Endothelial cell of umbilical vein (primary cell): ENCODE measurements around the gene MFSD2A. TPM values are rescaled to one million over a fixed set of nuclear protein-coding genes. Genes with fewer than 3 reads are reported as not detected.

Experiments used
- BruUV-seq: library from RNA; stranded (reverse); fragments of 400-500 nt; replicated peaks from 2 replicates; lab custom pipeline; 2021; lab: Mats Ljungman, UMichigan
- CTCF ChIA-PET: fragments of 300-600, 350-600 bp; sonication (Branson Sonifier 250); formaldehyde crosslinking; loops from one replicate; lab custom pipeline; 2021; ENCODE audit warnings: antibody characterized with exemption, inconsistent platforms; lab: Charles Lee
- POLR2A ChIA-PET: fragments of 300-600, 350-600 bp; sonication (Branson Sonifier 250); formaldehyde crosslinking; loops from one replicate; lab custom pipeline; 2021; ENCODE audit warnings: antibody characterized with exemption, inconsistent platforms; lab: Charles Lee
- DNase-seq: peaks from one replicate; pipeline ENCODE4 v3.0.0-alpha.2; 2011; ENCODE audit warnings: low read depth, low spot score
- FAIRE-seq: peaks from 2 replicates; lab custom pipeline; 2011; peaks lifted over from hg19 to GRCh38; lab: Jason Lieb, UNC
- H2AFZ ChIP-seq: 2 replicates; pipeline ENCODE4 v1.6.0; 2012; ENCODE audit warnings: low read depth, low read length, control low read depth, inconsistent platforms
- H3K27ac ChIP-seq: 2 replicates; pipeline ENCODE4 v1.5.1; 2011; ENCODE audit warnings: low read depth, mild to moderate bottlenecking, control low read depth, low read length, moderate library complexity; ENCODE audit not compliant: insufficient read depth
- H3K27me3 ChIP-seq, 2 experiments: 2 replicates each; pipeline versions ENCODE4 v1.6.0 to v1.6.1; 2011; ENCODE audit warnings: low read length in 2 of 2, mixed read lengths in 1 of 2; ENCODE audit not compliant: control insufficient read depth in 2 of 2, insufficient read depth in 2 of 2
- H3K36me3 ChIP-seq, 2 experiments: 2 replicates in 1 of 2; 3 replicates in 1 of 2; pipeline ENCODE4 v1.5.1; 2011; ENCODE audit warnings: low read length in 2 of 2, mild to moderate bottlenecking in 1 of 2, moderate library complexity in 1 of 2; ENCODE audit not compliant: control insufficient read depth in 2 of 2, insufficient read depth in 2 of 2; ENCODE audit errors: extremely low read depth in 1 of 2
- H3K4me1 ChIP-seq: 3 replicates; pipeline ENCODE4 v1.5.1; 2011; ENCODE audit warnings: mild to moderate bottlenecking, low read length; ENCODE audit not compliant: control insufficient read depth, insufficient read depth; ENCODE audit errors: extremely low read depth
- H3K4me2 ChIP-seq: 2 replicates; pipeline ENCODE4 v1.6.1; 2011; ENCODE audit warnings: low read length, control low read depth, mixed read lengths; ENCODE audit not compliant: insufficient read depth
- H3K4me3 ChIP-seq, 3 experiments: fragments of 200-600 bp in 1 of 3; sonication (generic), shearing (Covaris generic) in 1 of 3; replicated peaks in 1 of 3; 2 replicates each; pipeline ENCODE4 v1.5.1; 2011 to 2016; ENCODE audit warnings: control low read depth in 3 of 3, low read length in 3 of 3, mild to moderate bottlenecking in 2 of 3, inconsistent platforms in 1 of 3, low read depth in 1 of 3, moderate library complexity in 1 of 3; ENCODE audit not compliant: insufficient read depth in 1 of 3
- H3K79me2 ChIP-seq: 2 replicates; pipeline ENCODE4 v1.6.0; 2012; ENCODE audit warnings: low read length, inconsistent platforms; ENCODE audit not compliant: control insufficient read depth, insufficient read depth
- H3K9ac ChIP-seq: replicated peaks from 2 replicates; pipeline ENCODE3; 2011; ENCODE audit warnings: low read length, control low read depth; ENCODE audit not compliant: insufficient read depth; ENCODE audit errors: extremely low read depth
- H3K9me1 ChIP-seq: replicated peaks from 3 replicates; pipeline ENCODE4 v1.6.0; 2011; ENCODE audit warnings: mild to moderate bottlenecking, low read length; ENCODE audit not compliant: control insufficient read depth, insufficient read depth; ENCODE audit errors: extremely low read depth
- H3K9me3 ChIP-seq: replicated peaks from 2 replicates; pipeline ENCODE4 v1.5.1; 2012; ENCODE audit warnings: low read length, inconsistent platforms; ENCODE audit not compliant: control insufficient read depth, insufficient read depth
- H4K20me1 ChIP-seq: replicated peaks from 2 replicates; pipeline ENCODE3; 2011; ENCODE audit warnings: mild to moderate bottlenecking, low read length; ENCODE audit not compliant: control insufficient read depth, insufficient read depth; ENCODE audit errors: extremely low read depth
- EZH2 ChIP-seq: IDR thresholded peaks from 2 replicates; pipeline ENCODE4 v1.6.1; 2012; ENCODE audit warnings: borderline replicate concordance, low read depth, mild to moderate bottlenecking, moderate library complexity, low read length, inconsistent platforms; ENCODE audit not compliant: severe bottlenecking
- FOS ChIP-seq: IDR thresholded peaks from 2 replicates; pipeline ENCODE4 v1.6.1; 2011; ENCODE audit warnings: mild to moderate bottlenecking, low read length, moderate library complexity, borderline replicate concordance; ENCODE audit not compliant: insufficient read depth
- GATA2 ChIP-seq: IDR thresholded peaks from 2 replicates; pipeline ENCODE4 v1.7.0; 2011; ENCODE audit warnings: low read depth, mild to moderate bottlenecking, moderate library complexity, mixed read lengths, low read length; ENCODE audit not compliant: insufficient read length, insufficient read depth
- JUN ChIP-seq: IDR thresholded peaks from 2 replicates; pipeline ENCODE4 v1.6.1; 2011; ENCODE audit warnings: borderline replicate concordance, low read depth; ENCODE audit not compliant: insufficient read length, insufficient read depth
- MYC ChIP-seq: IDR thresholded peaks from one replicate; pipeline ENCODE4 v1.6.1; 2011; ENCODE audit warnings: mild to moderate bottlenecking, low read depth, low read length
- POLR2A ChIP-seq: IDR thresholded peaks from 2 replicates; pipeline ENCODE4 v1.6.1; 2012; ENCODE audit warnings: low read depth, mild to moderate bottlenecking, control low read depth, low read length
- POLR2AphosphoS5 ChIP-seq: IDR thresholded peaks from 2 replicates; pipeline ENCODE4 v1.6.1; 2012; ENCODE audit warnings: low read depth, mild to moderate bottlenecking, control low read depth, low read length, moderate library complexity; ENCODE audit not compliant: insufficient read depth
- dilution Hi-C: fragments of 300-500 bp; cut with MboI; formaldehyde crosslinking; loops from one replicate; pipeline ENCODE4 v1.15.0; 2019; ENCODE audit warnings: low sequenced_read_pairs; ENCODE audit not compliant: extremely low pct_ligation_motif_present
- intact Hi-C: fragments of 100-400 bp; cut with micrococcal nuclease; formaldehyde crosslinking; loops from one replicate; pipeline ENCODE4 v1.10.0; 2022
- polyA plus RNA-seq, 4 experiments: library from polyadenylated mRNA; depleted of rRNA in 3 of 4; stranded (reverse) in 3 of 4; unstranded in 1 of 4; fragments of >200 nt; gene quantifications; 2 replicates each; pipeline versions ENCODE4 v1.2.1 to v1.2.3, GENCODE V29; 2011 to 2012; ENCODE audit warnings: missing spikeins in 1 of 4
- total RNA-seq: library from RNA; stranded (reverse); gene quantifications from 2 replicates; pipeline ENCODE4 v1.2.3, GENCODE V29; 2021
- TF ChIP-seq, protein P1 (sequence below), 2 donors: IDR thresholded peaks; 1 replicate in 1 of 2; 2 replicates in 1 of 2; pipeline ENCODE4 v1.5.1; 2011; ENCODE audit warnings: low read length in 2 of 2, mild to moderate bottlenecking in 2 of 2, moderate library complexity in 2 of 2, control low read depth in 1 of 2, inconsistent platforms in 1 of 2, low read depth in 1 of 2; ENCODE audit not compliant: insufficient read depth in 1 of 2; ENCODE audit errors: extremely low read depth in 1 of 2
- TF ChIP-seq, protein P2 (sequence below): IDR thresholded peaks from 2 replicates; pipeline ENCODE4 v1.6.1; 2011; ENCODE audit not compliant: insufficient read depth, insufficient read length

The MFSD2A gene
- total and polyA plus RNA-seq, 2 donors (not counting 3 experiments of a cell fraction or from before 2014, with no cell fraction given): 2.7 to 5.5 TPM

DNA sequence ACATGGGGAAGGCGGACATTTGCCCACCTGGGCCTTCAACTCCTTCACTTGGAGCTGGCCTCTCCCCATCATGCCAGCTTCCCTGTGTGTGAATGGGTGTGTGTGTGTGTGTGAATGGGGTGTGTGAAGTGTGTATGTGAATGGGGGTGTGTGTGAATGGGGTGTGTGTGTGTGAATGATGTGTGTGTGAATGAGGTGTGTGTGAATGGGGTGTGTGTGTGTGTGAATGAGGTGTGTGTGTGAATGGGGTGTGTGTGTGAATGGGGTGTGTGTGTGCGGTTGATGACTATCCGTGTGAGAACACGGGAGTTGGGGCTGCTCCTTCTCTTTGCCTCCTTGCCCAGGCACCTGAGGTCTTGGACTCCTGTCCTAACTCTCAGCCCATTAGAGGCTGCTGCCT lies 9.6 kb downstream of the MFSD2A start:
- no peak overlapping the region for H3K27ac ChIP-seq
- no peak overlapping the region for H2AFZ ChIP-seq
- H3K36me3 ChIP-seq: no peaks in the 10 kb centered on the region
- H3K4me1 ChIP-seq: peaks cover 2% of the 10 kb centered on the region
- H3K9me1 ChIP-seq: no peaks in the 10 kb centered on the region
- H3K9ac ChIP-seq: no peak overlapping the region
- FAIRE-seq (no peak), DNase-seq (no peak)
- TF ChIP-seq POLR2A (no peak), GATA2 (no peak), FOS (no peak), MYC (no peak), EZH2 (no peak), JUN (no peak), POLR2AphosphoS5 (no peak)
- TF ChIP-seq, protein P1, sequence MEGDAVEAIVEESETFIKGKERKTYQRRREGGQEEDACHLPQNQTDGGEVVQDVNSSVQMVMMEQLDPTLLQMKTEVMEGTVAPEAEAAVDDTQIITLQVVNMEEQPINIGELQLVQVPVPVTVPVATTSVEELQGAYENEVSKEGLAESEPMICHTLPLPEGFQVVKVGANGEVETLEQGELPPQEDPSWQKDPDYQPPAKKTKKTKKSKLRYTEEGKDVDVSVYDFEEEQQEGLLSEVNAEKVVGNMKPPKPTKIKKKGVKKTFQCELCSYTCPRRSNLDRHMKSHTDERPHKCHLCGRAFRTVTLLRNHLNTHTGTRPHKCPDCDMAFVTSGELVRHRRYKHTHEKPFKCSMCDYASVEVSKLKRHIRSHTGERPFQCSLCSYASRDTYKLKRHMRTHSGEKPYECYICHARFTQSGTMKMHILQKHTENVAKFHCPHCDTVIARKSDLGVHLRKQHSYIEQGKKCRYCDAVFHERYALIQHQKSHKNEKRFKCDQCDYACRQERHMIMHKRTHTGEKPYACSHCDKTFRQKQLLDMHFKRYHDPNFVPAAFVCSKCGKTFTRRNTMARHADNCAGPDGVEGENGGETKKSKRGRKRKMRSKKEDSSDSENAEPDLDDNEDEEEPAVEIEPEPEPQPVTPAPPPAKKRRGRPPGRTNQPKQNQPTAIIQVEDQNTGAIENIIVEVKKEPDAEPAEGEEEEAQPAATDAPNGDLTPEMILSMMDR (IDR thresholded peaks at IDR 0.05; ENCODE audit: extremely low read depth in 1 of 2, insufficient read depth in 1 of 2, low read depth in 1 of 2, low read length in 2 of 2): no peak
- TF ChIP-seq, protein P2, sequence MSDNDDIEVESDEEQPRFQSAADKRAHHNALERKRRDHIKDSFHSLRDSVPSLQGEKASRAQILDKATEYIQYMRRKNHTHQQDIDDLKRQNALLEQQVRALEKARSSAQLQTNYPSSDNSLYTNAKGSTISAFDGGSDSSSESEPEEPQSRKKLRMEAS: no peak
- dilution Hi-C loops: no loop called here
- ChIA-PET POLR2A (no interaction called here), CTCF (interaction anchor here (0.9 to 1.7 kb wide), 3 partner anchors 9 to 146 kb away, joined by 3 to 9 read pairs (median 5); partner anchors contain the start of gene MFSD2A)
- no peaks in the 10 kb centered on the region for H3K79me2 ChIP-seq
- H4K20me1 ChIP-seq: no peaks in the 10 kb centered on the region
- H3K4me2 ChIP-seq: no peak overlapping the region
- H3K9me3 ChIP-seq: no peaks in the 10 kb centered on the region
- H3K27me3 ChIP-seq: no peaks in the 10 kb centered on the region
- no TSS peak for BruUV-seq
- H3K4me3 ChIP-seq: no peak overlapping the region
- intact Hi-C loops: no loop called here
